Stimulated activated CD4-positive, alpha-beta T cell treated with anti-CD3 and anti-CD28 coated beads, Interleukin-12 subunit alpha, Interleukin-12 subunit beta, amount 100 ng/mL, for 4 hours (primary cell): ENCODE measurements around the gene ZSCAN5C.
"Not testable (repeated sequence)": the region's sequence is repeated elsewhere in the genome, so short reads cannot be mapped to it uniquely, and the experiment has no call there.

ENCODE experiments used
- DNase-seq: peaks from one replicate; pipeline ENCODE4 v3.0.0-alpha.2; 2020

Gene ZSCAN5C

DNA sequence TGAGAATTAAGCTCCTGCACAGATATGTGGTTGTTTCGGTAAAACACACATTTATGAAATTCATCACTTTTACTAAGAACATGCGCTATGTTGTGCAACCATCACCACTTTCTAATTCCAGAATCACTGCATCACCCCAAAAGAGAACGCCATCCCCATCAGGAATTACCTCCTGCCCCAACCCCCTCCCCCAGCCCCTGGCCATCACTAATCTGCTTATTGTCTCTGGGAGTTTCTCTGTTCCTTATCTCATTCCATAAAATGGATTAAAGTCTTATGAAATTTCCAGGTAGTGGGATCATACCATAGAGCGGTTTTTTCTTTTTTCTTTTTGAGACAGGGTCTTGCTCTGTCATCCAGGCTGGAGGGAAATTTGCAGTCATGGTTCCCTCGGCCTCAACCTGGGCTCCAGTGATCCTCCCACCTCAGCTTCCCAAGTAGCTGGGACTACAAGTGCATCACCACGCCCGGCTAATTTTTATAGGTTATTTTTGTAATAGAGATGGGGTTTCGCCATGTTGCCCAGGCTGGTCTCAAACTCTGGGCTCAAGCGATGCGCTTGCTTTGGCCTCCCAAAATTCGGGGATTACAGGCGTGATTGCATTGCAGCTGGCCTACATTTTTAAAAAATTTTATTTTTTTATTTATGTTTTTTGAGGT, 8.0 kb upstream of the ZSCAN5C start:
- no peak for DNase-seq

DNA sequence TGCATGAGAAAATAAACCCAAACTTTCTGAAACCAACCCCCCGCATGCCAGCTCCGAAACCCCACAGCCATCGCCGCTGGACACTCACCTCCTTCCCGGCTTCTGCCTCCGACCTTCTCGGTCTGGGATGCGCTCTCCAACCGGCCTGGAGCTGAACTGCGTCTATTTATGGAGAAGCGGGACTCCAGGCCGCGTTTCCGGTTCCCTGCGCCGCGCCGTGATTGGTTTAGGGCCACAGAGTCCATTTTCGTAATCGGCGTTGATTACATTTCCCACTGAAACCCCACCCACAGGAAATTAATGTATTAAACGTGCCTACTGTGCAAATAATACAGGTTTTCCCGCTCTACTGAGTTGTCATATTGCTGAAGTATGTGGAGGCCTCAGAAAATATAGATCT, 4.4 kb upstream of the ZSCAN5C start, which contains the start of gene ZSCAN5B:
Gene ZSCAN5B (minus strand): TSS at position 138 of the 400 bp plus-strand sequence. CDS start 4,731 bp downstream, outside the sequence.
- DNase-seq, result not testable (repeated sequence)

DNA sequence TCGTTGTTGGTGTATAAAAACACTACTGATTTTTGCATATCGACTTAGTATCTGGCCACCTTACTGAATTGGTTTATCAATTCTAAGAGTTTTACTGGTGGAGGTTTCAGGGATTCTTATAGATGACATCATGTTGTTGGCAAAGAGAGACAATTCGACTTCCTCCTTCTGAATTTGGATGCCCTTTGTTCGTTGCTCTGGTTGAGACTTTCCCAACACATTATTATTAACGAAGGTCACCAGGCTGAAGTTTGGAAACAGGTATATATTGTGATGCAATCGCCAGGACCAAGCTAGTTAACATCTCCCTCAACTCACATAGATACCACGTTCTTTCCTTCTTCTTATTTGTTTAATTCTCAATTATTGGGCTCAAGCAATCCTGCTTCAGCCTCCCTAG, 2.4 kb upstream of the ZSCAN5C start:
- no peak for DNase-seq

DNA sequence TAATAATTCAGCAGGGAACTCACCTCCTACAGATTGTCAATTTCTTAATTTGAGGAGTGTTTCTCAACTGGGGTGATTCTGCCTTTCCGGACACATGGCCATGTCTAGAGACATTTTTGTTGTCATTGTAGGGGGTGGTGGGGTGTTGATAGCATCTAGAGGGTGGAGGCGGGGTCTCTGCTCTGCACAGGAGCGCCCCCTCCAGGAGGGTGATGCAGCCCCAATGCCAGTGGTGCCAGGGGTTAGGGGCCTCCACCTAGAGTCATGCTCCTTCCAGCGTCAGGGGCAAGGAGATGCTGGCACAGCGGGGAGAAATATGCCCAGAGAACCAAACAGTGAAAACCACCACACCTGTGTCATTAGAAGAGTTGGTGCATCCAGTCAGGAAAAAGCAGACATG, 5.5 kb downstream of the ZSCAN5C start:
- DNase-seq, result not testable (repeated sequence)

DNA sequence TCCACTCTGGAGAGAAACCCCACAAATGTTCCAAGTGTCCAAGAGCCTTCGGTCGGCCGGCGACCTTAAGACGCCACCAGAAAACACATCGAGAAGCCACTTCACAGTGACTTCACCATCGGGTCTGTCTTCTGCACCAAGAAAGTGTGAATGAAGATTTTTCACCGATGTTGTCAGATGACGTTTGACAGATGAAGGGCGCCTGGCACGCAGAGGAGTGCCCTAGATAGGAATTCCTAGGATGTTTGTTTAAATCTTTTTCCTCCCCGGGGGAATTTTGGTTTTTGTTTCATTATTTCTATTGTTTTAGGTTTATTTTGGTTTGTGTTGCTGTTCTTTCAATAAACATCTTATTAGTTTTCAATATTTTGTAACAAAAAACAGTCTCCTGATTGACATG, 7.0 kb downstream of the ZSCAN5C start:
- no peak for DNase-seq

DNA sequence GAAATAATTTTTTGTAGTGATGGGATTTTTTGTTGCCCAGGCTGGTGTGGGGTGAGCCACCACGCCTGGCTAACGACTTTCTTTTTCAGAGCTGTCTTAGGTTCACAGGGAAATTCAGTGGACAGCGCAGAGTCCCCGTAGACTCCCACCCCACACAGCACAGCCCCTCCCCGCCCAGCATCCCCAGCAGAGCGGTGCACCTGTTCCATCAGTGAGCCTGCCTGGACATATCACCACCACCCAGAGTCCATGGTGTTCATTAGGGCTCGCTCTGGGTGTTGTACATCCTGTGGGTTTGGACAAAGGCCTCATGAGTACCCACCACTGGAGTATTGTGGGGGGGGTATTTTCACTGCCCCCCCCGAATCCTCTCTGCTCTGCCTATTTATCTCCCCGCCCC, 8.0 kb downstream of the ZSCAN5C start:
- DNase-seq, result not testable (repeated sequence)

DNA sequence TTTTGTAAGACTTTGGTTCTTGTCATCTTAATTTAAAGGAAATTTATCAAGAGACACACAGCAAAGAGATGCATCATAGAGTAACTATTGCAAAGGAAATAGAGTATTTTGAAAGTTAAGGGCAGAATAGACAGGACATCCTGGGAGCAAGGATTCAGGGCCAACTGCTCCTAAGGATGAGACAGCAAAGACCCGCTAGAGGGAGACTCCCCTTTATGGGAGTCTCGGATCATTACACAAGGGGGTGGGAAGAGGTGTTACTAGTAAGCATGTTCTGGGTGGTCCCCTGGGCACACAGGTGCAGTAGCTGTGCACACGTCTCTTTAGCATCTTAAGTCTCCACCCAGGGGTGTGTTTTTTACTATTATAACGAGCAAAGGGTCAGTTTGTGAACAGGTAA, 9.6 kb downstream of the ZSCAN5C start:
- no peak for DNase-seq

DNA sequence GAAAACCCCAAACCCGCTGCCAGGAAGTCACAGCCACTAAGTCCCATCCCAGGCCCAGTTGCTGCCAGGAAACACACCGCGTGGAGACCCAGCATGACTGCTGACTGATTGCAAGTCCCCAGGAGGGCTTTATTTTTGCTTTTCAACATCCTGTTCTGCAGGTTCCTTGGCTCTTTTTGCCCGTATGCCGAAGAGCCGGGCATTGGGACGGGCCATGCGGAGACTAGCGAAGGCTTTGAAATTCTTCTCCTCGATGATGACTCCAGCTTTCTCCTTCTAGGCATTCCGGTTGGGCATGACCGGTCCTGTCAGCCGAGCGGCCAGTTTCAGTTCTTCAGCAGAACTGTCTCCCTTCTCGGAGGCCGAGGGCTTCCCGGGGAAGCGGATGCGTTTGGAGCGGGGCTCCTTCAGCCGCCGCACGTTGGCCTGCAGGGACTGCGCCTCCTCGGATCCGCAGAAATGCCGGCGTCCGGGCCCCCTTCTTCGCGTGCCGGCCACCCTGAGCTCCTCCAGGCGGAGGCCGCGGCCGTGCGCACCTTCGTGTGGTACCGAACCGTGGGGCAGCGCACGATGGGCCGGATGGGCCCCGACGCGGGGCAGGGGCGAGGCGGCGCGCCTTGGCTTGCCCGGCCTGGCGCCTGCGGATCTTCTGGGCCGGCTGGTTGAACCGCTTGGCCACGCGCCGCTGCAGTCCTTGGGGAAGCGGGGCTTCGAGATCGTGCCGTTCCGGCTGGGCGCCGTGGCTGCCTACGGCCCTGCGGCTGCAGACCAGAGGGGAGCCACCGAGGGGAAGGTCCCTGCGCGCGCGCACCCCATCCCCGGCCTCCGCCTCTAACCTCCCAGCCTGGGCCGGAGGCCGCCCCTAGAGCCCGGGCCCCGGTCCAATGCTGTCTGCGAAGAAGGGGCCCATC, 15.2 kb downstream of the ZSCAN5C start:
- no peak for DNase-seq

DNA sequence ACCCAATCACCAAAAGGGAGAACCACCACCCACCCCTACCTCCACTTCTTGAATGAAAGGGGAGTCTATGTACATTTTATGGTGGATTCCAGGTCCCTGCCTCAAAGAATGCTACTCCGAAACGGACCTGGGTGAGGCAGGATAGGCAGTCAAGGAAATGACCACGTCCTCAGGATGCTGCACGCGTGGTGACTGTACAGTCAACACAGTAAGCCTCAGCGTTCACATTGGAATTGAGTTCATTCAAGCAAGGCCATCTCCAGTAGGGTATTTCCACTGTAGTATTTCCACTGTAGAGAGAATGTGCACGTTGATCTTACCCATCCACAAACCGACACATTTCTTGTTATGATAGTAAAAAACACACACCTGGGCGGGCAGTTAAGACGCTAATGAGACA, 16.9 kb downstream of the ZSCAN5C start:
- no peak for DNase-seq

DNA sequence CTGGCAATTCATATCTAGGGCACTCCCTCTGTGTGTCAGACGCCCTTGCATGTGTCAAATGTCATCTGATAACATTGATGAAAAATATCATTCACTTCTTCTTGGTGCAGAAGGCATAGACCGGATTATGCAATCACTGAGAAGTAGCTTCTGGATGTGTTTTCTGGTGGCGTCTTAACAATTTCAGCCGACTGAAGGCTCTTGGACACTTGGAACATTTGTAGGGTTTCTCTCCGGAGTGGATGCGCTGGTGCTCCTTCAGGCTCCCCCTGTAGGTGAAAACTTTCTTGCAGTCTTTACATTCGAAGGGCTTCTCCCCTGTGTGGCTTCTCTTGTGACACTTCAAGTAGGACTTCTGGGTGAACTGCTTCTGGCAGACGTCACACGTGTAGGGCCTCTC, 19.4 kb downstream of the ZSCAN5C start:
- not testable (repeated sequence) for DNase-seq

DNA sequence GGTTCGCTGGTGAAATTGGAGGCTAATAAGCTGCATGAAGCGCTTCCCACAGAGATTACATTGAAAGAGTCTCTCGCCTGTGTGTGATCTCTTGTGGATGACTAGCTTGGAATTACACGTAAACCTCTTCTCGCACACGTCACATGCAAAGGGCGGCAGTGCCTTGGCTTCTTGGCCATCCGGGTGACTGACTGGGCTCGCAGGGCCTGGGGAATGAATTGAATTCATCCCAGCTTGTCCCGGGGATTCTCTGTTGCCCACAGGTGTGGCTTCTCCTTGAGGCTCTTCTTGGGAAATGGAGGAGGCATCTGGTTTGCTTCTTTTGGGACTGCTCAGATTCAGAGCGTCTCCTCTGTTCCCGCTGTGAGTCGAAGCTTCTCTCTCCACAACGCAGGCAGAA, 19.8 kb downstream of the ZSCAN5C start:
- DNase-seq, result no peak

DNA sequence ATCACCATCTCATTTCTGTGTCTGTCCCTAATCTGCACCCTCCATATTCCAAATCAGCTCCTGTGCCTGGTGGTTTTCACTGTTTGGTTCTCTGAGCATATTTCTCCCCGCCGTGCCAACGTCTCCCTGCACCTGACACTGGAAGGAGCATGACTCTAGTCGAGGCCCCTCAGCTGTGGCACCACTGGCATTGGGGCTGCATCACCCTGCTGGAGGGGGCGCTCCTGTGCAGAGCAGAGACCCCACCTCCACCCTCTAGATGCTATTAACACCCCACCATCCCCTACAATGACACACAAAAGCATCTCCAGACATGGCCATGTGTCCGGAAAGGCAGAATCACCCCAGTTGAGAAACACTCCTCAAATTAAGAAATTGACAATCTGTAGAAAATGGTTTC, 20.8 kb downstream of the ZSCAN5C start:
- DNase-seq, result no peak

DNA sequence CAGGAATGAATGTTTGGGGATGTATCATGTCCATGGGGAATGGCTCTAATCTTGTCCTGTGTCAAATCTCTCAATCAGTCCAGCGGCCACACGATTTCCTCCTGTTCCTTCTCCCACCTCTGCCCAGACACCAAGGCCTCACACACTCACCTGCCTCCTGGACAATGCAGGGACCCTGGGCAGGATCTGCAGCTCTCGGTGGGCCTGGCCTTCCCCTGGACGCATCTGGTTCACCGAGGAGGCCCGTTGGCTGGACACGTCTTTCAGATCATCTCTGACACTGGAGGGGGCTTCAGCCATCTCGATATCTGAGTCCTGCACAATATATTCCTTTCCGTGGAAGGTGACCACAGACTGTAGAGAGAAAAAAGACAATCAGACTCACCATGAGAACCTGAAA, 21.4 kb downstream of the ZSCAN5C start:
- no peak for DNase-seq

DNA sequence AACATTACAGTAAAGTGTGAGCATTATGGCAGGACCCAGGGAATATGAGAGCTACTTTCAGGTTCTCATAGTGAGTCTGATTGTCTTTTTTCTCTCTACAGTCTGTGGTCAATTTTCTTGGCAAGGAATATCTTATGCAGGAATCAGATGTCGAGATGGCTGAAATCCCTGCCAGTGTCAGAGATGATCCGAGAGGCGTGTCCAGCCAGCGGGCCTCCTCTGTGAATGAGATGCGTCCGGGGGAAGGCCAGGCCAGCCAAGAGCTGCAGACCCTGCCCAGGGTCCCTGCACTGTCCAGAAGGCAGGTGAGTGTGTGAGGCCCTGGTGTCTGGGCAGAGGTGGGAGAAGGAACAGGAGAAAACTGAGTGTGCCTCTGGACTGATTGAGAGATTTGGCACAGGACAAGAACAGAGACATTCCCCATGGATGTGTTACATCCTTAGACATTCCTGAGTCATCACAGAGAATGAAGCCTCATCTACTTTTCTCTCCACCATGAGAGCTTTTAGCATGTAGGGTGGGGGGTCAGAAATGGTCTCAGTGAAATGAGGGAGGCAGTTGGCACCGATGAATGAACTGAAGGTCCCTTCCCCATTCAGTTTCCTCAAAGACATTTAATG, 43.2 kb downstream of the ZSCAN5C start:
- DNase-seq, result no peak

DNA sequence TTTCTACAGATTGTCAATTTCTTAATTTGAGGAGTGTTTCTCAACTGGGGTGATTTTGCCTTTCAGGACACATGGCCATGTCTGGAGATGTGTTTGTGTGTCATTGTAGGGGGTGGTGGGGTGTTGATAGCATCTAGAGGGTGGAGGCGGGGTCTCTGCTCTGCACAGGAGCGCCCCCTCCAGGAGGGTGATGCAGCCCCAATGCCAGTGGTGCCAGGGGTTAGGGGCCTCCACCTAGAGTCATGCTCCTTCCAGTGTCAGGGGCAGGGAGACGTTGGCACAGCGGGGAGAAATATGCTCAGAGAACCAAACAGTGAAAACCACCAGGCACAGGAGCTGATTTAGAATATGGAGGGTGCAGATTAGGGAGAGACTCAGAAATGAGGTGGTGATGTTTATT, 43.7 kb downstream of the ZSCAN5C start:
- DNase-seq, result not testable (repeated sequence)

DNA sequence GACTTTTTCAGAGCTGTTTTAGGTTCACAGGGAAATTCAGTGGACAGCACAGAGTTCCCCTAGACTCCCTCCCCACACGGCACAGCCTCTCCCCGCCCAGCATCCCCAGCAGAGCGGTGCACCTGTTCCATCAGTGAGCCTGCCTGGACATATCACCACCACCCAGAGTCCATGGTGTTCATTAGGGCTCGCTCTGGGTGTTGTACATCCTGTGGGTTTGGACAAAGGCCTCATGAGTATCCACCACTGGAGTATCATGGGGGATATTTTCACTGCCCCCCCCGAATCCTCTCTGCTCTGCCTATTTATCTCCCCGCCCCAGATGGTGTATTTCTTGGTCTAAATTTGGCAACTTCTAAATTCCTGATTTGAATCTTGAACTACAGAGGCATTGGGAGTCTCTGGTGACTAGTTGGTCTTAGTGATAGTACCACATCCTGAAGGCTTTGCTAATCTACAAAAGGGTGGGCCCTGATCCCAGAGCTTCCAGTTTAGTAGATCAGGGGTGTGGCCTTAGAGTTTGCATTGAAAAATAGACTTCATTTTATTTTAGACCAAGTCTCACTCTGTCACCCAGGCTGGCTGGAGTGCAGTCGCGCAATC, 46.8 kb downstream of the ZSCAN5C start:
- DNase-seq, result not testable (repeated sequence)

DNA sequence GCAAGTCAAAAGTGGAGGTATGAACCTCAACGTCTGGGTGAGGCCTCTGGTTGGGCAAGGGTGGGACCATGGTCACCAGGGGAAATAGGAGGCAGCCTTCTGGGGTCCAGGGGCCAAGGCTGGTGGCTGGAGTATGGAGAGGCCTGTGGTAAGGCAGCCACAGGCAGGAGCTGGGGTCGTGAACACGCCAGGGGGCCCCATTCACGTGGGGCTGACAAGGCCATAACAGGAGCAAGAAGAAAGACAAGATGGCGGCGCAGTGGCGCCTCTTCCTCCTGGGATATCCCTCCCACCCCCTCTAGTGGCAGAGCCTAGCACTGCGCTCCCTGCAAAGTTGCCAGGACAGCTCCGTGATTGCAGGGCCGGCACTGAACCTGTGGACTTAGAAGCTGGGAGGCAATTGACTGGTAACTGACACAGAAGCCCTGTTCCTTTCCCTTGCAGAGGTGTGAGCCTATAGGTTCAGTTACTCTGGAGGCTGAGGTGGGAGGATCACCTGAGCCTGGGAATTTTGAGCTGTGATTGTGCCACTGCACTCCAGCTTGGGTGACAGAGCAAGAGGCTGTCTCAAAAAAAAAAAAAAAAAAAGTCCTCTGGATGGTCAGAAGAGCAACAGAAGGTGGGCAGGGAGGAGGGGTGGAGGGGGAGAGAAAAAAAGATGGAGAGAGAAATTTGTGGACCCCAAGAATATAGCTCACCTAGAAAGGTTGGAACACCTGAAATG, 50.8 kb downstream of the ZSCAN5C start:
- DNase-seq, result peak; percentile 69

DNA sequence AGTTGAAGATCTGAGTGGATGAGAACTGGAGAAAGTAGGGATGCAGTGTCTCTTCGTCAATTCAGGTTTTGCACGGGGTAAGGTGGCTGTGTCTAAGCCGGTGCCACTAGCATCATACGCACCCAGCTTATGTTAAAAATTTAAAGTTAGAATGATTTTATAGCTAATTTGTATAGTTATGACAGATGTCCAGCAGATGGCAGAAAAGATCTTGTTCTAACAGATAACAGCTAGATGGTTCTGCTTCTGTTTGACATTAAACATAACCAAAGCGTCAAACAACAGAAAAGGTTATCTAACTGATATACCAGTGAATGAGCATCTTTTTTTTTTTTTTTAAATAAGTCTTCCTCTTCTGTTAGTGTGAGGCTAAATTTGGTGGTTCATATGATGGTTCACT, 51.7 kb downstream of the ZSCAN5C start:
- no peak for DNase-seq

DNA sequence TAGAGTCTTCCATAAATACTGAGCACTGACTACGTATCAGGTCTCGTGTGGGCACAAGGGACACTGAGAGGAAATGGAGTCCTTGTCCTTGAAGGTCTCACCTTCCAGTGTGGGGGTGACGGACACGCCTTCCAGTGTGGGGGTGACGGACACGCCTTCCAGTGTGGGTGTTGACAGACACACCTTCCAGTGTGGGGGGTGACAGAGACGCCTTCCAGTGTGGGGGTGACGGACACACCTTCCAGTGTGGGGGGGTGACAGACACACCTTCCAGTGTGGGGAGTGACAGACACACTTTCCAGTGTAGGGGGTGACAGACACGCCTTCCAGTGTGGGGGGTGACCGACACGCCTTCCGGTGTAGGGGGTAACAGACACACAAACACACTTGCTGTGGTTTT, 56.2 kb downstream of the ZSCAN5C start:
- DNase-seq, result no peak
